GM19468 (cell line): ENCODE data around the gene SPATA1.
"Not testable (repeated sequence)": the region's sequence is repeated elsewhere in the genome, so short reads cannot be mapped to it uniquely, and the experiment has no call there.

Source experiments
- ATAC-seq: cut with Tn5 transposase; IDR thresholded peaks from one replicate; pipeline ENCODE4 v1.9.1; 2021; ENCODE audit warnings: mild to moderate bottlenecking, moderate library complexity, moderate number of reproducible peaks; ENCODE audit not compliant: unreplicated experiment; ENCODE audit errors: extremely low read depth

SPATA1 gene

DNA sequence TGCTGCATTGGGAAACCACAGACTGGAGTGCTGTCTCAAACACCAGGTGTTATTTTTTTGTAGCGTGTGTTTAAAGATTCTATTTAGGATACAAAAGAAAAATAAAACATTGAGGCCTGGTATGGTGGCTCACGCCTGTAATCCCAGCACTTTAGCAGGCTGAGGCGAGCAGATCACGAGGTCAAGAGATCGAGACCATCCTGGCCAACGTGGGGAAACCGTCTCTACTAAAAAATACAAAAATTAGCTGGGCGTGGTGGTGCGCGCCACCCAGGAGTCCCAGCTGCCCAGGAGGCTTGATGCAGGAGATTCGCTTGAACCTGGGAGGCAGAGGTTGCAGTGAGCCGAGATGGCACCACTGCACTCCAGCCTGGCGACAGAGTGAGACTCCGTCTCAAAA, 1.7 kb downstream of the SPATA1 start:
- ATAC-seq: not testable (repeated sequence)

DNA sequence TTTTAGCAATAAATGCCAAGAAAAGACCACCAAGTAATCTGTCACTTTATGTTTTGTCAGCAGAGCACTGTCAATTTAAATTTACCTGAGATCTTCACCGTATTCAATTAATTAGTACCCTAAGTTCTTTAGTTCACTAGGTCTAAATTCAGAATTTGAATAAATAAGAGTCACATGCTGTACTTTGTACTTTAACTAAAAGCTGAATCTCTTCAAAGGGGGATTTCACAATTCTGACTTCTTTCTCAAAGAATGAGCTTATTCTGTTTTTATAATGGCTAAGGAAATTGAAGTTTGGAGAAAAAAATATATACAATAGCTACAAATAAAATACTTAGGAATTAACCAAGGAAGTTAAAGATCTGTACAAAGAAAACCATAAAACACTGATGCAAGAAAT, 2.3 kb downstream of the SPATA1 start:
- no peak for ATAC-seq

DNA sequence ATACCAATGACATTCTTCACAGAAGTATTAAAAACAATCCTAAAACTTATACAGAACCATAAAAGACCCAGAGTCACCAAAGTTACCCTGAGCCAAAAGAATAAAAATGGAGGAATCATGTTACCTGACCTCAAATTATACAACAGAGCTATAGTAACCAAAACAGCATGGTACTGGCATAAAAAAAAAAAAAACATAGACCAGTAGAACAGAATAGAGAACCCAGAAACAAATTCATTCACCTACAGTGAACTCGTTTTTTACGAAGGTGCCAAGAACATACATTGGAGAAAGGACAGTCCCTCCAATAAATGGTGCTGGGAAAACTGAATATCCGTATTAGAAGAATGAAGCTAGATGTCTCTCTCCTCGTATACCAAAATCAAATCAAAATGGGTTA, 2.8 kb downstream of the SPATA1 start:
- no peak for ATAC-seq

DNA sequence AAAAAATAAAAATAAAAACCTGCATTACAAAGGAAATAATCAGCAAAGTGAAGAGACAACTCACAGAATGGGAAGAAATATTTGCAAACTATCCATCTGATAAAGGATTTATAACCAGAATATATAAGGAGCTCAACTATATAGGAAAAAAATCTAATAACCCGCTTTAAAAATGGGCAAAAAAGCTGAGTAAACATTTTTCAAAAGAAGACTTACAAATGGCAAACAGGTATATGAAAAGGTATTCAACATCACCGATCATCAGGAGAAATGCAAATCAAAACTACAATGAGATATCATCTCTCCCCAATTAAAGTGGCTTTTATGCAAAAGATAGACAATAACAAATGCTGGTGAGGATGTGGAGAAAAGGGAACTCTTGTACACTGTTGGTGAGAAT, 4.0 kb downstream of the SPATA1 start:
- ATAC-seq: no peak

DNA sequence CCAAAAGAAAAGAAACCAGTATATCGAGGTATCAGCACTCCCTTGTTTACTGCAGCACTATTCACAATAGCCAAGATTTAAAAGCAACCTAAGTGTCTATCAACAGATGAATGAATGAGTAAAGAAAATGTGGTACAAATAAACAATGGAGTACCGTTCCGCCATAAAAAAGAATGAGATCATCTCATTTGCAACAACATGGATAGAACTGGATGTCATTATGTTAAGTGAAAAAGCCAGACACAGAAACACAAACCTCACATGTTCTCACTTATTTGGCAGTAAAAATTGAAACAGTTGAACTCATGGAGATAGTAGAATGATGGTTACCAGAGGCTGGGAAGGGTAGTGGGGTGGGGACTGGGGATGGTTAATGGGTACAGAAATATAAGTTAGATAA, 4.5 kb downstream of the SPATA1 start:
- no peak for ATAC-seq

DNA sequence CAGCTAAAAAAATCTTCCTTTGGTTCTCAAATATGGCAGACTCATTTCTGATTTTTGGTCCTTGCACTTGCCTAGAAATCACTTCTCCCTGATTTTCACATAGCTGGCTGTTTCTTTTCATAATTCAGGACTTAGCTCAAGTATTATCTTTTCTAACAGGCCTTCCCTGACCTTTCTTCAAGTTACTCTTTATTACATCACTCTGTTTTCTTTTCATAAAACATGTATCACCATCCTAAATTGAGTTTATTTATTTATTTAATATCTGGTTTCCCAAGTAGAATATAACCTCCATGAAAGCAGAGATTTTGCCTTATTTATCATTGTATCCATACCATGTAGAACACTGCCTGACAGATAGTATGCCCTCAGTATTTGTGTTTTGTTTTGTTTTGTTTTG, 18.4 kb downstream of the SPATA1 start:
- no peak for ATAC-seq

DNA sequence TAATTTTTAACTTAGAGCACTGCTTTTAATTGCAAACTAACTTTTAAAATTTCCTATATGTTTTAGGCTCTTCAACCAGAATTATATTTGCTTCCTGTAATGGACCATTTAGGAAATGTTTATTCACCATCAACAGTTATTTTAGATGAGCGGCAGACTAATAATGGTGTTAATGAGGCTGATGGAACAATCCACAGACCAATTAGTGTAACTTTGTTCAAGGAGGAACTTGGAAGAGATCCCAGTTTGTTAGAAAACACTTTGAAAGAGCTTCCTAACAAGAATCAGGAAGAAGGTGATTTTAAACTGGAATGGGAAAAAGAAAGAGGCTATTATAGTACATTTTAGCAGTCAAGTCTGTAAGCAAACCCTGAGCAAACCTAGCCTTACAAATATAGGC, 19.6 kb downstream of the SPATA1 start:
- ATAC-seq: no peak

DNA sequence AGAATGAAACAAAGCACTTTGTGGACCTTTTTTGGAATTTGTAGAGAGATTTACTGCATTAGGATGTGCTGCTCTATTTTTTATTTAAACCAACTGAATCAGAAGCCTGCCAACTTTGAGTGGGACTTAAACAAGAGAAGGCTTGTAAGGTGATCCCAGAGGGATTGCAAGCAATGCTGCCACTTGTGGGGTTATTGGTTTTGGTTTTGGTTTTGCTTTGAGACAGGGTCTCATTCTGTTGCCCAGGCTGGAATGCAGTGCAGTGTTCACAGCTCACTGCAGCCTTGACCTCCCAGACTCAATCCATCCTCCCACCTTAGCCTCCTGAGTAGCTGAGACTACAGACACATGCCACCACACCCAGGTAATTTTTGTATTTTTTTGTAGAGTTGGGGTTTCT, 32.4 kb downstream of the SPATA1 start:
- ATAC-seq: no peak

DNA sequence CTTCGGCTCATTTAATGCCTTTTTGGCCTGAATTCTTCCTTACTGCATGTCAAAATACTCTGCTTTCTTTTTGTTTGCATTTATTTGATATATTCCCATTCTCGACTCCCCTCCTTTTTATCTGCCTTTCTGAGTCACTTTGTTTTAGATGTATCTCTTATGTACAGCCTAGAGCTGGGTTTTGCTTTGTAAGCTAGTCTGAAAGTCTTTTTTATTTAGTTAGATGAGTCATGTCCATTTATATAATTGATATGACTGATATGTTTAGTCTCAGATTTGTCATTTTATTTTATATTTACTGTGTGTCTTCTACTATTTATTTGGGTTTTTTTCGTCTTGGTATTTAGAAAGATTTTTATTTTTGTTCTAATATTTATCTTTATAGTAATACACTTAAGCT, 33.8 kb downstream of the SPATA1 start:
- ATAC-seq: no peak

DNA sequence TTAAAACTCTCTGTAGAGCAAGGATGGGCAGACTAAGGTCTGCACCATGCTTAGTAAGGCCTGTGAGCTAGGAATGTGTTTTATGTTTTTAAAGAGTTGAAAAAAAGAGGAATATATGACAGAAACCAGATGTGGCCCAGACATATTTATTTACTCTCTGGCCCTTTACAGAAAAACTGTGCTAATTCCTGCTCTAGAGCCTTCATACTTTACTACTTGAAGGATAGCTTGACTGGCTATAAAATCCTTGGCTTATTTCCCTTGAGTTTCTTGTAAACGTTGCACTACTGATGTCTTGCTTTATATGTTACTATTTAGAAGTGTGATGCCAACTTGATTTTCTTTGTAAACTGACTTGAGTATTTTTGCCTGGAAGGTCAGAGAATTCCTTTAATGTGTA, 34.6 kb downstream of the SPATA1 start:
- no peak for ATAC-seq

DNA sequence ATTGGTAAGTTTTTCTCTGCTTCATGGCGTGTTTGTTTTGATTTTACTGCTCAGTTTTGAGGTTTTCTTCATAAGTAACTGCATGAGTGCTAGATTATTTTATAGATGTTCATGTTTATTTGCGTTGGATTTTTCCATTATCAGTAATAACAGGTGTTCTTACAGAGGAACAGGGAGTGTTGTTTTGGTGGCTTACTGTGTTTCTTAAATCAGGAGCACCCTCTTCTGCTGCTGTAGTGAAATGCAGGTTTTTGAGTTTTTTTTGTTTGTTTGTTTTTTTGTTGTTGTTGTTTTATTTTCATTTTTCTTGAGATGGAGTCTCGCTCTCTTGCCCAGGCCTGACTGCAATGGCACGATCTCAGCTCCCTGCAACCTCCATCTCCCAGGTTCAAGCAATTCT, 35.5 kb downstream of the SPATA1 start:
- ATAC-seq: no peak

DNA sequence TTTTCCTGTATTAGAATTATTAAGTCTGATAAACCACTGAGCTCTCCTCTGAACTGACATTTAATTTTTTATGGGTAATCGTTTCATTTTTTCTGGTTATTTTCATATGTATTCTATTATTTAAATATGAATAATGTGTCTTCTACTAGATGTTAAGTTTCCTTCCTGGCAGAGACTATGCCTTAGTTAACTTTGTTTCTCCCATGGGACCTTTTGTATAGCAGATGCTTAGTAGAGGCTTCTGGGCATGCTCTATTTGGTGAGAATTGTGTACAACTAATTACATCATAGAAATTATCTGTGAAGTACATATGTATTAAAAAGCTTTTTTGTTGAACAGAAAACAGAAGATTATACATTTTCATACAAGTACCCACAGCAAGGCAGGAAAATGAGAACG, 44.6 kb downstream of the SPATA1 start:
- no peak for ATAC-seq

DNA sequence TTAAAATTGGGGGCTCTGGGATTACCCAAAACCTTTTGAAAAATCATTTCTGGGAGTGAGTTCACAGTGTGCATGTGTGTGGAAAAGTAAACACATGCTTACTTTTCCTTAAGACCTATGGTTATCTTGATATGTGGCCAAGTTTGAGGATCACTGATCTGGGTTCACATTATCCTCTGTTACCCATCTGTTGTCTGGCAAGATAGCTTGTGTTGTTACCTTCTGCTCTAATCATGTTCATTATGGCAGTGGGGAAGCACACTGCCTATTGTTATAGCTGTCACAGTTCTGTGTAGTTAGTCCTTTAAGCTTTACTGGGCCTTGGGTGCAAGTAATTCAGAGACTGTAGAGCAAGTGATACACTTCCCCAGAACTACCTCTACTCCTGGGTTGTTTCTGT, 63.0 kb downstream of the SPATA1 start:
- ATAC-seq: no peak

DNA sequence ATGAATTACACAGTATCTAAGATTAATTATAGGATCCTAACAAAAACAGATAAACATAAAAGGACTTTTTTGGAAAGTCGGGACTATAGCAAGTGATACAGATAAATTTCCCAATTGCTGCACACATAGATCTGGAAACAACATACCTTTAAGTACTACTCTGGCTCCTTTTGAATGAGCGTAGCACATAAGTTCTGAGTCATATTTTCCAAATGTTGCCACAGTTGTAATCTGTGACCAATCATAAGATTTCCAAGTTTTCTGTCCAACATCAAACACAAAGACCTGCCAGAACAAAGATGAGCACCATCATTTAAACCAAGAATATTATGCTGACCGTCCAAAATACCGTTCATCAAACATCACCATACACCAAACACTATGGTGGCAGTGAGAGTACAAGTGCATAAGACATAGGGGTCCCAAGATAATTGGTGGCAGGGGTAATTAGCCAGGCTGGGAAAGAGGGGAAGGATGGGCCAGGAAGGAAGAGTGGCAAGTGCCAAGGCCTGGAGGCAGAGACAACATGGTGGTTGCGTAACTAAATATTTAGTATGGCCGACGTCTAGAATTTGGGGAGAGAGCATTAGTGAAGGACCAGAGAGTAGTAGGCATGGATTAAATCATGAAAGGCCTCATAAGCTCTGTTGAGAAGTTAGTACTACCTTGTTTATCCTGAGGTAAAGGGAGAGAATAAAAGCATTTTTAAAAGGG, 64.4 kb downstream of the SPATA1 start:
- ATAC-seq: no peak

DNA sequence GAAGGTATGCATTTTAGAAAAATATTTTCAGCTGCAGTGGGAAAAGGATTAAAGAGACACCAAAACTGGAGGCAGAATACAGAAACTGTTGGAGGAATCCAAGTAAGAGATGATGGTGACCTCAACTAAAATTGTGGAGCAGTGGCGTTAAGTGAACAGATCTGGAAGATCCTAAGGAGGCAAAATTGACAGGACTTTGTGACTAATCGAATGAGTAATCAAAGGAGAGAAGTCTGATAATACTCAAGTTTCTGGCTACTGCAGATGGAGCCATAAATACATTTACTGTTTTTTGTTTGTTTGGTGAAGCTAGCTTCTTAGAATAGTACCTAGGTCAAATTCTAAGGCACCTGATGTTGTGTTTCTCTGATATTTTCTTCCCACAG, 65.0 kb downstream of the SPATA1 start:
- no peak for ATAC-seq

DNA sequence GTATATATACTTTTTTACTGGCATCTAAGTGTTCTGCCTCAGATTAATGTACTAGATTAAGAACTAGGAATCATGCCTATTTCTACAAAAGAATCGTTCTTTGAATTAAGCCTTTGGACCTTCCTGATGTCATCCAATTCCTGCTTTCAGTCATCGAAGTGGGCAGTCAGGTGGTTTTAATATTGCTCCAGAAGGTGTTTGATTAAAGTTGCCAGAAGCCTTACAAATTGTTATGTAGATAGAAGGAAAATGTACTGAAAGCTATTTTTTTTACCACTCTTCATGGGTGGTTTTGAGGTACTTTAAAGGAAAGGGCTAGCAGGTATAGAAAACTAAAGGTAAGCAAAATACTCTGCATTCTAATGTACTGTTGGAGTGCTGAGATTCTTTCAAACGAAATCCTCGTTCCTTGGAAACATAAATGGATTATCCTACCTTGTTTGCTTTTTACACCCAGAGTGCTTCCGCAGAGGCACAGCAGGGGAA, 67.3 kb downstream of the SPATA1 start:
- no peak for ATAC-seq

DNA sequence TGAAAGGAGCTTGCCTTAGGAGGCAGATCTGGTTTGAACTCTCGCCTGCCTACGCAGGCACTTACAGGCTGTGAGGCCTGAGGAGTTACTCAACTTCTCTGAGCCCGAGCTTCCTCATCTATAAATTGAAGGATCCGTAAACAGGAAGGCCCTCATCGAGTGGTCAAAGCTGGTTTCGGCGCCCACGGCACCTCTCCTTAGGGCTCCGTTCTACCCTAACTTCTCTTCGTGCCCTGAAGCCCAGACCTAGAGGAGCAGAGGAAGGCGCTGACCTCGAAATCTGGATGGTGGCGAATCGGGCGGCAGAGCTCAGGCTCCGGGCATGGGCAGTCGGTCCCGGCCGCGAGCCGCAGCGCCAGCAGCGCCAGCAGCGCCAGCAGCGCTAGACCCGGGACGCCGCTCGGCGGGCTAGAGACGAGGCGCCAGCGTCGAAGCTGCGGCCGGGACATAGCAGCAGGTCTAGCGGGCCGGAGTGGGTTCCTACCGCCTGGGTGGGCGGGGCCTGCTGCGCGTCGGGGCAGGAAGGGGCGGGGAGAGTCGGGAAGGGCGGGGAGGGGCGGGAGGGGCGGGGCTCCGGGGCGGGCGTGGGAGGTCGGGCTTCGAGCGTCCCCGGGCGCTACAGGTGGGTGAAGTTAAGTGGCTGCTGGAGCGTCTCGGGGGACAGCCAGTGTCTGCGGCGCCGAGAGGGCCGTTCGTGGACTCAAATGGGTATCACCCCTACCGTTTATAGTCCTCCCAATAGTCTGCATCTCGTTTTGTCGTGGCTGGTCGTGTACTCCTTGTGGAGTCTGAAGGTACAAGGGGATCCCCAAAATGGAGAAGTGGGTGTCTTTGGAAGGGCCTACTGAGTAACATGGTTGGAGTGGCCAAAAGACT, 68.0 kb downstream of the SPATA1 start, which contains the start of gene CTBS:
Gene CTBS, minus strand, starts transcription at position 474 of the 876 bp plus-strand sequence. Its CDS starts 25 bp downstream, at position 449.
- peak; percentile 49 for ATAC-seq

DNA sequence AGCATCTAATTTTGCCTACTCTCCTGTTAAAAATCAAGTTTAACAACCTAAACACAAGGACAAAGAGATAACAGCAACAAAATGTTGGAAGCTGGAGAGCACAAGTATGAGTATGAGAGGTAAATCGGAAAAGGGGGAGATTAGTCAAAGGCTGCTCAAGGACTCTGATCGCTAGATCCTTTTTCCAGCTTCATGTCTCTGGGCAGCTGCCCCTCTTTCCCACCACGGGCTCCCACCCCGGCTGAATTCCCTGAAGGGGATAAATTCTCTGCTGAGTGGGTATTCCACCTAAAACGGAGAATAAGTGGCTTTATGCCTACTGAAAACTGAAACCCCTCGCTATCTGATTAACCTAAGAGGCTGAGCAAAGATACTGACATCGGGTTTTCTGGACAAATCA, 68.8 kb downstream of the SPATA1 start:
- ATAC-seq: no peak

DNA sequence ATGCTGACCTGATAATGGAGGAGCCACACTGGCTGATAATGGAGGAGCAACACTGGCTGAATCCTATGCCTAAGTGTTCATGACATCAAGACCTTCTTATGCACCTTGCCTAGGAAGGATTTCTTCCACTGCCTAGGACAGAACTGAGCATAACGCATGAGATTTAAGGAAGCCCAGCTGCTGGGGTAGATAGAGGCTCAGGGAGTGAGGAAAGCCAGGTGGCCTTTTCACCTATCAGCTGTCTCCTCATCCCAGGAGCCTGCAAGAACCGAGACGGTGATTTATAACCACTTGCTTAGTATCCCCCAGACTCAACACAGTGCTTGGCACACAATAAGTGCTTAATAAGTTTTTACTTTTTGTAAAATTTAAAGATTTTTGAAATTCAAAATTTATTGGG, 75.5 kb downstream of the SPATA1 start:
- ATAC-seq: no peak

DNA sequence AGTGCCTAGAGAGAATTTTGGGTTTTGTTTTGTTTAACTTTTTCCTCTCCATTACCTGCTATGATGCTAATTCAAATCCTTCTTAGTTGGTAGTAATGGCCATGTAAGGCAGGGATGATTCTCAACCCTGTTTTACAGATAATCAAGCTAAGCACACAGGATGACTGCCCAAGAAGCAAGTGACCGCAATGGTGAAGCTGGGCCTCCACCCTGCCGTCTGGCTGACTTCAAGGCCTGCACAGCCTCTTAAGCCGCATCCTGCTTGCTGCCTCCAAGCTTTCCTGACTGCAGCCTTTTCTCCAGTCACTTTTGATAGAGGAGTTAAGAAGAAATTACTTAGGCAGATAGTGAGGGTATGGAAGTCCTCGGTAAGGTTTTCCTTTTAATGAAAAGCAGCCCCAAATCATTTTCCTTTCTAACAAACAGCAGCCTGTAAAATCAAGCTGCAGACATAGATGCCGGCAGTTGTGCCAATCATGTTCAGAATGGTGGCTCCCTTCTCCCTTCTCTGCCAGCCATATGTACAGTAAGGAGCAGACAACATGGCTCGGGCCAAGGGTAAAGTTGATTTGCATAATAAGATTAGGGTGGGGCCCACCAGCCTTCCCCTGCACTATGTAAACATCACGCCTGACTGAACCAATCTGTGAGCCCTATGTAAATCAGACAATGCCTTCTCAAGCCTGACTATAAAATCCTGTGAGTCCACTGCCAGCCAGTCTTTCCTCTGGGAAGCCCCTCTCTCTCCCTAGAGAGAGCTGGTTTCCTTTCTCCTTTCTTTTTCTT, 76.8 kb downstream of the SPATA1 start:
- ATAC-seq: no peak

DNA sequence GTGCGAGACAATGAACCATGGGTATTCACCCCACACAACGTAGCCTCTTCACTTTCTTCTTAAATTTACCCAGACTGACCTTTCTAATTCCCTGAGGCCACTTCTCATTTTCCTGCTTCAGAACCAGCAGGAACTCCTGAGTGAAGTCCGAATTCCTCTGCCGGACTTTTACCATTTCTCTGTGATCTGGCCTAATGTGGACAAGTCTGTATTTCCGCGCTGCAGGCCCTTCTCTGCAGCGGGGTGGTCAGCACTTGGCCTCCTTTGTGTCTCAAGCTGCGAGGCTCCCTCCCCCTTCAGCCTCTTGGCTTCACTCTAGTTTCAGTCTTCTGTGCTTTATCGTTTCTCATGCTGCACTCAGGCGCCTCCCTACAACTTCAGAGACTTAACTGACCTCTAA, 77.5 kb downstream of the SPATA1 start:
- no peak for ATAC-seq
